AG04449 (cell line): Measurements from ENCODE around the gene BMPR1B.

Experiments
- CTCF ChIA-PET: fragments of 350-600 bp; formaldehyde crosslinking; extraction: SDS; loops from one replicate; lab custom pipeline; 2021; ENCODE audit warnings: antibody characterized with exemption; lab: Yijun Ruan, JAX
- POLR2A ChIA-PET: fragments of 400-600, 350-600 bp; formaldehyde crosslinking; extraction: SDS; loops from one replicate; lab custom pipeline; 2020; ENCODE audit warnings: antibody characterized with exemption, inconsistent platforms; lab: Yijun Ruan, JAX
- DNase-seq: peaks from one replicate; pipeline ENCODE4 v3.0.0-alpha.2; 2010; ENCODE audit warnings: low read depth, low spot score
- H3K4me3 ChIP-seq: 2 replicates; pipeline ENCODE4 v1.5.1; 2011; ENCODE audit warnings: low read depth, mild to moderate bottlenecking, control low read depth, low read length
- CTCF ChIP-seq: IDR thresholded peaks from one replicate; pipeline ENCODE4 v1.5.1; 2011; ENCODE audit warnings: mild to moderate bottlenecking, moderate library complexity, low read length, control low read depth, inconsistent platforms; ENCODE audit not compliant: insufficient read depth; ENCODE audit errors: missing control alignments

Gene BMPR1B

GRCh38 chr4:94811643-94812042 is 53.9 kb downstream of the BMPR1B start:
- ChIA-PET POLR2A (no interaction called here), CTCF (no interaction called here)
- no peak overlapping the region for H3K4me3 ChIP-seq
- TF ChIP-seq CTCF: no peak
- DNase-seq: no peak

- ChIA-PET POLR2A (no interaction called here), CTCF (no interaction called here)
- TF ChIP-seq CTCF: no peak
- H3K4me3 ChIP-seq: no peak overlapping the region
- DNase-seq: no peak
These were observed 55.5 kb downstream of the BMPR1B start for GRCh38 chr4:94813221-94813620.

DNA sequence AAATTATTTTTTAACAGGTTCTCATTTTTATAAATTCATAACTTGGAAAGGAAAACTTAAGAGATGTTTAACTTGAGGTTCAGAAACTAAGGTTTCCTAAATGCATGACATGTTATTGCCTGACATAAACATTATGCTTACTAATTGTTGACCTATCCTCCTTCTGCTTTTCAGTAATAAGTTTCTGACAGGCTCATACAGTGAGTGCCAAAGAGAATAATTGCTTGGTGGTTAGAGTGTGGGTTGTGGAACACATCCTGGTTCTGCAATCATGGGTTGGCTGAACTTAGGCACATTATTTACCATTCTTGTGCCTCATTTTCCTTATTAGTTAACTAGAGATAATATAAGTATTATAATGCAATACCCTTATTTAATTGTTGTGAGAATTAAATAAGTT is 56.5 kb downstream of the BMPR1B start:
- no peak overlapping the region for H3K4me3 ChIP-seq
- no peak for TF ChIP-seq CTCF
- CTCF ChIA-PET: no interaction called here
- POLR2A ChIA-PET: no interaction called here
- no peak for DNase-seq

DNA sequence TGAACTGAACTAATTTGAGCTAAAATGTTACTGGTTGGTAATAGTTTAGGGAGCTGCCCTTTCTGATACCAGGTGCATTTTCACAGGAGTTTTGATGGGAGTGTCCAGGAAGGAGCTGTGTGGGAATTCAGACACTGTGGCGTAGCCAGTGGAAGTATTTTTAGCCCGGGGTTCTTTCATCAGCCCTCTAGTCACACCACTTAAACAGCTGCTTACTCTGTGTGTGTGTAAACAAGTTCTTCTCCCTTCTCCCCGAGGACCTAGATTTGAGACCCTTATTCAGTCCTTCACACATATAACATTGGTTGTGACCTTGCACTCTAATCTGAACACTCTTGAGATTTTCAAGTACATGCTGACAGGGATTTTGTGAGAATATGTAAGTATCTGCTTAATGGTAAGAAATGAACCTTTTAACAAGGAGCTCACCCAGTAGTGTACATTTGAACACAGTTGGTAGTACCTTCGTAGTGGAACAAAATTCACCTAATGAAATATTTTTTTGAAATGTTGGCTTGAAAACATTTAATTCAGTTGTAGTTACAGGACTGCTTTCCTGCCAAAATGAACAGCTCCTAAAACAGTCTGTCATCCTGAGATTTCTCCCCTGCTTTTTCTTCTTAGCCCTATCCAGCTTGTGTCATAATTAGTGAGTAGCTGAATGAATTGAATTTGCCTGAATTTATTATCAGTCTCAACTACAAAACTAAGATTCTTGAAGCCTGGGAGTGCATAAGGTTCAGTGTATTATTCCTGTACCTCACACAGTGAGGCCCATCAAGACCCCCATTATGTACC is 61.8 kb downstream of the BMPR1B start:
- ChIA-PET CTCF (interaction anchor here (0.6 kb wide), 1 partner anchor 198 kb away, joined by 3 read pairs; no protein-coding TSS in a partner anchor), POLR2A (no interaction called here)
- DNase-seq: no peak

GRCh38 chr4:94826206-94826605 is 68.5 kb downstream of the BMPR1B start:
- ChIA-PET POLR2A (no interaction called here), CTCF (no interaction called here)
- TF ChIP-seq CTCF: no peak
- DNase-seq: no peak
- no peak overlapping the region for H3K4me3 ChIP-seq

More for the DNA sequence above, 61.8 kb downstream of the BMPR1B start:
- H3K4me3 ChIP-seq: no peak overlapping the region
- TF ChIP-seq CTCF: no peak

DNA sequence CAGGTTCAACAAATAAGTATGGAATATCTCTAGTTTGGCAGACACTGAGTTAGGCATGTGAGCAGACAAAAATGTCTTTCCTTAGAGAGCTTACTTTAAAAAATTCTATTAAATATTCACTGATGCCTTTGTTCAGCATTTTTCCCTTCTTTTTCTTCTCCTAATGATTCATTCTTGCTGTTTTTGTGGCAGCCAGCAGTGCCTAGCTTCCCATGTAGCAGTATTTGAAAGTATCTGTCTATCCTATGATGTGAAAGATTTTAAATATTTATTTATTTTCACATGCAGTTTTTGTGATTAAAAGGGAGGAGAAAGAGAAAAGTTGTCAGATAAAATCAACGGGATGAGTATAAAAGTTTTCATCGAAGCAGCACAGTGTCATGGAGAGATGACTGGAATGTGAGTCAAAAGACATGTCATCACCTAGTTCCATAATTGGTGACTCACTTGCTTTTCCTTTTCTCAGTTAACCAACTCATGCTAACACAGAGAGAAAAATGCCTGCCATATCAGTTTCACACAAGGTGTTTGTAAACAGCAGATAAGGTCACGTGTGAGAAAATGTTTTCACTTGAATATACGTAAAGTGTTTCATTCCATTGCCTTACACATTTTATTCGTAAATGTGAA is 69.8 kb downstream of the BMPR1B start:
- no peak for TF ChIP-seq CTCF
- ChIA-PET POLR2A (no interaction called here), CTCF (no interaction called here)
- H3K4me3 ChIP-seq: no peak overlapping the region
- peak; percentile 21 for DNase-seq
